OCI-LY7 (cell line): ENCODE measurements around the gene HS2ST1. TPM values are rescaled to one million over a fixed set of nuclear protein-coding genes. Genes with fewer than 3 reads are reported as not detected.

Experiments
- BruUV-seq: library from RNA; stranded (reverse); fragments of 400-500 nt; replicated peaks from 2 replicates; lab custom pipeline; 2021; lab: Mats Ljungman, UMichigan
- CTCF ChIA-PET: fragments of 300-600 bp; sonication (Branson Sonifier 250); formaldehyde crosslinking; loops from one replicate; lab custom pipeline; 2022; ENCODE audit warnings: antibody characterized with exemption; ENCODE audit not compliant: unreplicated experiment; lab: Charles Lee
- POLR2A ChIA-PET: fragments of 300-600 bp; sonication (Branson Sonifier 250); formaldehyde crosslinking; loops from one replicate; lab custom pipeline; 2022; ENCODE audit warnings: antibody characterized with exemption; lab: Charles Lee
- DNase-seq: peaks from one replicate; pipeline ENCODE4 v3.0.0-alpha.2; 2015; ENCODE audit warnings: low spot score
- H2AFZ ChIP-seq: fragments of 200-600 bp; sonication (generic), shearing (Covaris generic); 2 replicates; pipeline ENCODE4 v1.6.1; 2014; ENCODE audit warnings: mild to moderate bottlenecking, antibody characterized with exemption, low read length, moderate library complexity
- H3K27ac ChIP-seq: fragments of 200-600 bp; sonication (generic); 2 replicates; pipeline ENCODE4 v1.5.1; 2014; ENCODE audit warnings: mixed run types, low read depth, mild to moderate bottlenecking, moderate library complexity, low read length, inconsistent platforms; ENCODE audit not compliant: poor library complexity, severe bottlenecking
- H3K36me3 ChIP-seq: fragments of 200-600 bp; sonication (generic); 2 replicates; pipeline ENCODE4 v1.6.1; 2014; ENCODE audit warnings: mild to moderate bottlenecking, antibody characterized with exemption, low read length, moderate library complexity, mixed read lengths; ENCODE audit not compliant: insufficient read depth
- H3K4me1 ChIP-seq: fragments of 200-600 bp; sonication (generic); 2 replicates; pipeline ENCODE4 v1.5.1; 2014; ENCODE audit warnings: mild to moderate bottlenecking, low read length; ENCODE audit not compliant: insufficient read depth, poor library complexity, severe bottlenecking
- H3K4me2 ChIP-seq: fragments of 200-600 bp; sonication (generic); 2 replicates; pipeline ENCODE4 v1.6.1; 2014; ENCODE audit warnings: mild to moderate bottlenecking, low read length
- H3K4me3 ChIP-seq: fragments of 200-600 bp; sonication (generic); 2 replicates; pipeline ENCODE4 v1.5.1; 2014; ENCODE audit warnings: mild to moderate bottlenecking, low read depth, low read length; ENCODE audit not compliant: poor library complexity, severe bottlenecking
- H3K79me2 ChIP-seq: fragments of 200-600 bp; sonication (generic); 2 replicates; pipeline ENCODE4 v1.6.1; 2016; ENCODE audit warnings: low read depth, mild to moderate bottlenecking, low read length, moderate library complexity, mixed read lengths; ENCODE audit not compliant: insufficient read depth
- H3K9me2 ChIP-seq: fragments of 200-600 bp; sonication (generic); 2 replicates; pipeline ENCODE4 v1.6.1; 2016; ENCODE audit warnings: mild to moderate bottlenecking, low read length, mixed read lengths; ENCODE audit not compliant: insufficient read depth
- H3K9me3 ChIP-seq: fragments of 200-600 bp; sonication (generic); 2 replicates; pipeline ENCODE4 v1.6.1; 2014; ENCODE audit warnings: mild to moderate bottlenecking, mixed run types, low read length, mixed read lengths
- H4K20me1 ChIP-seq: fragments of 200-600 bp; sonication (generic); 2 replicates; pipeline ENCODE4 v1.6.1; 2014; ENCODE audit warnings: mild to moderate bottlenecking, antibody characterized with exemption, low read length, moderate library complexity, mixed read lengths; ENCODE audit not compliant: insufficient read depth
- CTCF ChIP-seq: fragments of 200-600 bp; sonication (generic); conservative IDR thresholded peaks from 2 replicates; pipeline ENCODE4 v1.5.1; 2014; ENCODE audit warnings: mild to moderate bottlenecking, antibody characterized with exemption, low read length, moderate library complexity, mixed read lengths
- EZH2phosphoT487 ChIP-seq: fragments of 200-600 bp; sonication (generic); IDR thresholded peaks from 2 replicates; pipeline ENCODE4 v1.6.1; 2018; ENCODE audit warnings: low read depth, borderline replicate concordance, mild to moderate bottlenecking, mixed run types, antibody characterized with exemption, low read length, moderate library complexity, mixed read lengths
- intact Hi-C: fragments of 100-400 bp; cut with micrococcal nuclease; formaldehyde crosslinking; loops from one replicate; pipeline ENCODE4 v1.10.0; 2022; ENCODE audit not compliant: unreplicated experiment
- total RNA-seq, 2 experiments: library from RNA; depleted of rRNA in 1 of 2; stranded (reverse); fragments of >200 nt in 1 of 2; shearing (Covaris generic) in 1 of 2; gene quantifications; 2 replicates each; pipeline ENCODE4 v1.2.3, GENCODE V29; 2014 to 2022

Gene HS2ST1
- total RNA-seq, 2 experiments from 2014 or later = 20.9 to 63.7 TPM

DNA sequence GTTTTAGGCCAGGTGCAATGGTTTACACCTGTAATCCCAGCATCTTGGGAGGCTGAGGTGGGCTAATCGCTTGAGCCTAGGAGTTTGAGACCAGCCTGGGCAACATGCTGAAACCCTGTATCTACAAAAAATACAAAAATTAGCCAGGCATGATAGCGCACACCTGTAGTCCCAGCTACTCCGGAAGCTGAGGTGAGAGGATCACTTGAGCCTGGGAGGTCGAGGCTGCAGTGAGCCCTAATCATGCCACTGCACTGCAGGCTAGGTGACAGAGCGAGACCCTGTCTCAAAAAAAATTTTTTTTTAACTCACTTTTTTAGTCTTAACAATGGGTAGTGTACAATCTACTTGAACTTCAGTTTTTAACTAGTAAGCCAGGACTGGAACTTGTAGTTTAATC, 137.5 kb downstream of the HS2ST1 start:
- Histone ChIP-seq H3K27ac (peak overlapping the region; percentile 98), H3K36me3 (peaks cover 57% of the 10 kb centered on the region), H3K79me2 (peaks cover 97% of the 10 kb centered on the region), H2AFZ (no peak overlapping the region), H3K4me1 (peaks cover 81% of the 10 kb centered on the region), H4K20me1 (no peaks in the 10 kb centered on the region), H3K9me2 (no peaks in the 10 kb centered on the region), H3K4me2 (peak overlapping the region; percentile 89), H3K9me3 (peaks cover 40% of the 10 kb centered on the region), H3K4me3 (peak overlapping the region; percentile 57)
- ChIA-PET POLR2A (interaction anchor here (0.9 to 4.7 kb wide), 6 partner anchors 7 to 140 kb away, joined by 3 to 29 read pairs (median 8); partner anchors contain the start of genes HS2ST1 and SELENOF), CTCF (no interaction called here)
- DNase-seq = peak; percentile 83
- intact Hi-C loops = loop anchor here (2.0 to 10.0 kb wide), 4 partner anchors 31 to 277 kb away; partner anchors contain the start of genes HS2ST1 and SELENOF
- no TSS peak for BruUV-seq
- no peak for TF ChIP-seq EZH2phosphoT487
- no peak for TF ChIP-seq CTCF

- intact Hi-C loops = loop anchor here (2.0 to 10.0 kb wide), 4 partner anchors 30 to 278 kb away; partner anchors contain the start of genes HS2ST1 and SELENOF
- peak; percentile 71 for DNase-seq
- H2AFZ ChIP-seq = no peak overlapping the region
- peaks cover 36% of the 10 kb centered on the region for H3K9me3 ChIP-seq
- POLR2A ChIA-PET = interaction anchor here (0.6 to 4.7 kb wide), 8 partner anchors 7 to 272 kb away, joined by 3 to 29 read pairs (median 8); partner anchors contain the start of genes HS2ST1 and SELENOF
- peak overlapping the region; percentile 89 for H3K4me2 ChIP-seq
- no peaks in the 10 kb centered on the region for H4K20me1 ChIP-seq
- peaks cover 96% of the 10 kb centered on the region for H3K79me2 ChIP-seq
- peaks cover 52% of the 10 kb centered on the region for H3K36me3 ChIP-seq
- no peaks in the 10 kb centered on the region for H3K9me2 ChIP-seq
- peak overlapping the region; percentile 57 for H3K4me3 ChIP-seq
- peaks cover 86% of the 10 kb centered on the region for H3K4me1 ChIP-seq
- CTCF ChIA-PET = no interaction called here
- peak overlapping the region; percentile 98 for H3K27ac ChIP-seq
- TF ChIP-seq EZH2phosphoT487 (no peak), CTCF (no peak)
- BruUV-seq = TSS peak; percentile 69
These were observed 138.0 kb downstream of the HS2ST1 start for GRCh38 chr1:87052400-87052799.

DNA sequence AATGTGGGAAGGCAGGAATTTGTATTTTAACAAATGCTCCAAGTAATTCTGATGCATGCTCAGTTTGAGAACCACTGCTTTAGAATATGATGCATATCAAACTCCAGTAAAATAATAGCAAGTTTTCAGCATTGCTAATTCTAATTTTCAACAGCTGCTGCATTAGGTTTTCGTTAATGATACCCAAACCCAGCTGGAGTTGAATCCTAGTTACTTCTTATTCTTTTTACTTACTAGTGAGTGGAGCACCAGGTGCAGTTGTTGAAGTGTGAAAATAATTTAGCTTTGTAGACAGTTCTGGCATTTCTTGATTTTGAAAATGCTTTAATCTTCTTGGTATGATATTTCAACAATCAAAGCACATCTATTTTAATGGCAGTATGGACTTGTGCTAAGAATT, 138.5 kb downstream of the HS2ST1 start:
- H3K27ac ChIP-seq = peak overlapping the region; percentile 98
- BruUV-seq = no TSS peak
- H3K9me3 ChIP-seq = peaks cover 30% of the 10 kb centered on the region
- no peaks in the 10 kb centered on the region for H3K9me2 ChIP-seq
- H3K4me1 ChIP-seq = peaks cover 87% of the 10 kb centered on the region
- H3K36me3 ChIP-seq = peaks cover 47% of the 10 kb centered on the region
- intact Hi-C loops = loop anchor here (2.0 to 10.0 kb wide), 4 partner anchors 30 to 278 kb away; partner anchors contain the start of genes HS2ST1 and SELENOF
- no peak for TF ChIP-seq EZH2phosphoT487
- TF ChIP-seq CTCF = no peak
- peak overlapping the region; percentile 57 for H3K4me3 ChIP-seq
- ChIA-PET POLR2A (interaction anchor here (0.6 to 1.7 kb wide), 10 partner anchors 8 to 348 kb away, joined by 3 to 19 read pairs (median 5); partner anchors contain the start of genes HS2ST1, SELENOF and SH3GLB1), CTCF (interaction anchor here (0.9 kb wide), 1 partner anchor 31 kb away, joined by 3 read pairs; no protein-coding TSS in a partner anchor)
- peaks cover 90% of the 10 kb centered on the region for H3K79me2 ChIP-seq
- H2AFZ ChIP-seq = no peak overlapping the region
- H4K20me1 ChIP-seq = no peaks in the 10 kb centered on the region
- peak; percentile 82 for DNase-seq
- peak overlapping the region; percentile 89 for H3K4me2 ChIP-seq
